ENCODE results near the gene EPN3. TPM values are rescaled to one million over a fixed set of nuclear protein-coding genes. Genes with fewer than 3 reads are reported as not detected.

The EPN3 gene
- total and polyA plus RNA-seq, 2 experiments from 2014 or later: 2.7 to 11.5 TPM

DNA sequence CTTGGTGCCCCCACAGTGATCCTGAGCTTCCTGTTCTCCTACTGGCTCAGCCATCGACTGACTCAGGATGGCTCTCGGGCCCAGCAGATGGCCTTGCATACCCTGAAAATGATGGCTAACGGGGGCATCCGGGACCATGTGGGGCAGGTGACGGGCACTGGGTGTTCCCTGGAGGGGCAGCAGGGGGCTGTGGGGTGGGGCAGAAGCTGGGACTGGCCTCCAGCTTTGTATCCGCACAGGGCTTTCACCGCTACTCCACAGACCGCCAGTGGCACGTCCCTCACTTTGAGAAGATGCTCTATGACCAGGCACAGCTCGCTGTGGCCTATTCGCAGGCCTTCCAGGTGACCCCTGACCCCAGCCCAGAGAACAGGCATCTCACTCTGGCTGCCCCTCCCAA lies 17.4 kb downstream of the EPN3 start:
- H3K4me3 ChIP-seq: no peak overlapping the region
- TF ChIP-seq, protein P1, sequence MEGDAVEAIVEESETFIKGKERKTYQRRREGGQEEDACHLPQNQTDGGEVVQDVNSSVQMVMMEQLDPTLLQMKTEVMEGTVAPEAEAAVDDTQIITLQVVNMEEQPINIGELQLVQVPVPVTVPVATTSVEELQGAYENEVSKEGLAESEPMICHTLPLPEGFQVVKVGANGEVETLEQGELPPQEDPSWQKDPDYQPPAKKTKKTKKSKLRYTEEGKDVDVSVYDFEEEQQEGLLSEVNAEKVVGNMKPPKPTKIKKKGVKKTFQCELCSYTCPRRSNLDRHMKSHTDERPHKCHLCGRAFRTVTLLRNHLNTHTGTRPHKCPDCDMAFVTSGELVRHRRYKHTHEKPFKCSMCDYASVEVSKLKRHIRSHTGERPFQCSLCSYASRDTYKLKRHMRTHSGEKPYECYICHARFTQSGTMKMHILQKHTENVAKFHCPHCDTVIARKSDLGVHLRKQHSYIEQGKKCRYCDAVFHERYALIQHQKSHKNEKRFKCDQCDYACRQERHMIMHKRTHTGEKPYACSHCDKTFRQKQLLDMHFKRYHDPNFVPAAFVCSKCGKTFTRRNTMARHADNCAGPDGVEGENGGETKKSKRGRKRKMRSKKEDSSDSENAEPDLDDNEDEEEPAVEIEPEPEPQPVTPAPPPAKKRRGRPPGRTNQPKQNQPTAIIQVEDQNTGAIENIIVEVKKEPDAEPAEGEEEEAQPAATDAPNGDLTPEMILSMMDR (IDR thresholded peaks at IDR 0.05; ENCODE audit: poor library complexity): no peak
- TF ChIP-seq EZH2phosphoT487 (IDR thresholded peaks at IDR 0.05; ENCODE audit: low read depth, severe bottlenecking, unreplicated experiment) (no peak), EZH2 (IDR thresholded peaks at IDR 0.05; ENCODE audit: borderline replicate concordance) (no peak)
- 96% methylated on average over 8 of the region's 11 CpGs for WGBS (ENCODE audit: low lambda C conversion rate, missing lambda C conversion rate)
- no peak overlapping the region for H3K4me2 ChIP-seq
- DNase-seq (ENCODE audit: low spot score): no peak
- peaks cover 8% of the 10 kb centered on the region for H3K4me1 ChIP-seq (ENCODE audit: insufficient read depth)
- peaks cover 7% of the 10 kb centered on the region for H3K79me2 ChIP-seq
- H4K20me1 ChIP-seq (ENCODE audit: insufficient read depth, poor library complexity, severe bottlenecking): no peaks in the 10 kb centered on the region
- H2AFZ ChIP-seq: no peak overlapping the region
- no peaks in the 10 kb centered on the region for H3K9me2 ChIP-seq (replicated peaks; ENCODE audit: insufficient read depth)
- no peak overlapping the region for H3K27ac ChIP-seq
- no peaks in the 10 kb centered on the region for H3K9me3 ChIP-seq (ENCODE audit: low read depth)
- no peaks in the 10 kb centered on the region for H3K36me3 ChIP-seq (replicated peaks; ENCODE audit: insufficient read depth, low read depth)
- no peaks in the 10 kb centered on the region for H3K27me3 ChIP-seq

DNA sequence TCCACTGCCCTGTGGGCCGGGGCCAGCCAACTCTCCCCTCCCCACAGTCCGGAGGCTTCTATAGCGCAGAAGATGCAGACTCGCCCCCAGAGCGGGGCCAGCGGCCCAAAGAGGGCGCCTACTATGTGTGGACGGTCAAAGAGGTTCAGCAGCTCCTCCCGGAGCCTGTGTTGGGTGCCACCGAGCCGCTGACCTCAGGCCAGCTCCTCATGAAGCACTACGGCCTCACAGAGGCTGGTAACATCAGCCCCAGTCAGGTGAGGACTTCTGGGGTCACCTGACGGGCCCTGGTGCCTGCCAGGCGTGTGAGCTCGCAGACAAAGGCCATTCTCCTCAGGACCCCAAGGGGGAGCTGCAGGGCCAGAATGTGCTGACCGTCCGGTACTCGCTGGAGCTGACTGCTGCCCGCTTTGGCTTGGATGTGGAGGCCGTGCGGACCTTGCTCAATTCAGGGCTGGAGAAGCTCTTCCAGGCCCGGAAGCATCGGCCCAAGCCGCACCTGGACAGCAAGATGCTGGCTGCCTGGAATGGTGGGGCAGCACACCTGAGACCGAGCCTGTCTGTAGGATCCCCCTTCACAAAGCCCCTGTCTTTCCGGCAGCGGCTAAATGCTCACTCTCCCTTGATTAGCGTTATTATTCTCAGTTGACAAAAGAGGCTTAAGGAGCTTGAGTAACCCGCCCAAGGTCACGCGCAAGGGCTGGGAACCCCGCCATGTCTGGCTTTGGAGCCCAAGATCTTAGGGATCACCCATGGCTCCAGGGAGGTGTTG lies 18.3 kb downstream of the EPN3 start:
- peaks cover 7% of the 10 kb centered on the region for H3K79me2 ChIP-seq
- H2AFZ ChIP-seq: no peak overlapping the region
- H4K20me1 ChIP-seq (ENCODE audit: insufficient read depth, poor library complexity, severe bottlenecking): no peaks in the 10 kb centered on the region
- DNase-seq (ENCODE audit: low spot score): peak; percentile 94
- H3K27me3 ChIP-seq: no peaks in the 10 kb centered on the region
- H3K4me3 ChIP-seq: no peak overlapping the region
- H3K27ac ChIP-seq: peak overlapping the region; percentile 40
- no peaks in the 10 kb centered on the region for H3K9me2 ChIP-seq (replicated peaks; ENCODE audit: insufficient read depth)
- WGBS (ENCODE audit: low lambda C conversion rate, missing lambda C conversion rate): 56% methylated on average over 32 of the region's 32 CpGs
- H3K4me1 ChIP-seq (ENCODE audit: insufficient read depth): peaks cover 8% of the 10 kb centered on the region
- no peak for TF ChIP-seq EZH2 (IDR thresholded peaks at IDR 0.05; ENCODE audit: borderline replicate concordance)
- TF ChIP-seq, protein P1 (IDR thresholded peaks at IDR 0.05; ENCODE audit: poor library complexity): peak; percentile 86
- no peaks in the 10 kb centered on the region for H3K9me3 ChIP-seq (ENCODE audit: low read depth)
- no peaks in the 10 kb centered on the region for H3K36me3 ChIP-seq (replicated peaks; ENCODE audit: insufficient read depth, low read depth)
- H3K4me2 ChIP-seq: no peak overlapping the region

DNA sequence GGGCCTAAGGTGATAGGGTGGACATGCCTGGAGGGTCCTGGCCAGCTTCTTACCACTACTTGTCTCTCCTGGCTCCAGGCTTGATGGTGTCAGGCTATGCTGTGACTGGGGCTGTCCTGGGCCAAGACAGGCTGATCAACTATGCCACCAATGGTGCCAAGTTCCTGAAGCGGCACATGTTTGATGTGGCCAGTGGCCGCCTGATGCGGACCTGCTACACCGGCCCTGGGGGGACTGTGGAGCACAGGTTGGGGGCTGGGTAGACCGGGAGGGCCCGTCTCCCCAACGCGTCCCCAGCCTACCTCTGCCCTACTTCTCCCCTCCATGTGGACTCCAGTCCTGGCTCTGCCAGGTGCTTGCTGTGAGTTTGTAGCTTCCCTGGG lies 18.9 kb downstream of the EPN3 start:
- peaks cover 7% of the 10 kb centered on the region for H3K79me2 ChIP-seq
- no peaks in the 10 kb centered on the region for H3K9me3 ChIP-seq (ENCODE audit: low read depth)
- H3K27ac ChIP-seq: no peak overlapping the region
- TF ChIP-seq EZH2phosphoT487 (IDR thresholded peaks at IDR 0.05; ENCODE audit: low read depth, severe bottlenecking, unreplicated experiment): no peak
- TF ChIP-seq EZH2 (IDR thresholded peaks at IDR 0.05; ENCODE audit: borderline replicate concordance): no peak
- TF ChIP-seq, protein P1 (IDR thresholded peaks at IDR 0.05; ENCODE audit: poor library complexity): no peak
- 97% methylated on average over 8 of the region's 8 CpGs for WGBS (ENCODE audit: low lambda C conversion rate, missing lambda C conversion rate)
- peaks cover 8% of the 10 kb centered on the region for H3K4me1 ChIP-seq (ENCODE audit: insufficient read depth)
- H3K9me2 ChIP-seq (replicated peaks; ENCODE audit: insufficient read depth): no peaks in the 10 kb centered on the region
- H3K27me3 ChIP-seq: no peaks in the 10 kb centered on the region
- no peak overlapping the region for H2AFZ ChIP-seq
- no peaks in the 10 kb centered on the region for H4K20me1 ChIP-seq (ENCODE audit: insufficient read depth, poor library complexity, severe bottlenecking)
- no peak for DNase-seq (ENCODE audit: low spot score)
- H3K4me3 ChIP-seq: no peak overlapping the region
- H3K36me3 ChIP-seq (replicated peaks; ENCODE audit: insufficient read depth, low read depth): no peaks in the 10 kb centered on the region
- H3K4me2 ChIP-seq: no peak overlapping the region
